Mammary microvascular endothelial cell (primary cell): ENCODE measurements around the gene LRRK1. TPM values are rescaled to one million over a fixed set of nuclear protein-coding genes. Genes with fewer than 3 reads are reported as not detected.

Experiments used
- total RNA-seq: library from RNA; depleted of rRNA; stranded (reverse); fragments of >200 nt; gene quantifications from 2 replicates; pipeline ENCODE4 v1.2.3, GENCODE V29; 2015

The LRRK1 gene, protein sequence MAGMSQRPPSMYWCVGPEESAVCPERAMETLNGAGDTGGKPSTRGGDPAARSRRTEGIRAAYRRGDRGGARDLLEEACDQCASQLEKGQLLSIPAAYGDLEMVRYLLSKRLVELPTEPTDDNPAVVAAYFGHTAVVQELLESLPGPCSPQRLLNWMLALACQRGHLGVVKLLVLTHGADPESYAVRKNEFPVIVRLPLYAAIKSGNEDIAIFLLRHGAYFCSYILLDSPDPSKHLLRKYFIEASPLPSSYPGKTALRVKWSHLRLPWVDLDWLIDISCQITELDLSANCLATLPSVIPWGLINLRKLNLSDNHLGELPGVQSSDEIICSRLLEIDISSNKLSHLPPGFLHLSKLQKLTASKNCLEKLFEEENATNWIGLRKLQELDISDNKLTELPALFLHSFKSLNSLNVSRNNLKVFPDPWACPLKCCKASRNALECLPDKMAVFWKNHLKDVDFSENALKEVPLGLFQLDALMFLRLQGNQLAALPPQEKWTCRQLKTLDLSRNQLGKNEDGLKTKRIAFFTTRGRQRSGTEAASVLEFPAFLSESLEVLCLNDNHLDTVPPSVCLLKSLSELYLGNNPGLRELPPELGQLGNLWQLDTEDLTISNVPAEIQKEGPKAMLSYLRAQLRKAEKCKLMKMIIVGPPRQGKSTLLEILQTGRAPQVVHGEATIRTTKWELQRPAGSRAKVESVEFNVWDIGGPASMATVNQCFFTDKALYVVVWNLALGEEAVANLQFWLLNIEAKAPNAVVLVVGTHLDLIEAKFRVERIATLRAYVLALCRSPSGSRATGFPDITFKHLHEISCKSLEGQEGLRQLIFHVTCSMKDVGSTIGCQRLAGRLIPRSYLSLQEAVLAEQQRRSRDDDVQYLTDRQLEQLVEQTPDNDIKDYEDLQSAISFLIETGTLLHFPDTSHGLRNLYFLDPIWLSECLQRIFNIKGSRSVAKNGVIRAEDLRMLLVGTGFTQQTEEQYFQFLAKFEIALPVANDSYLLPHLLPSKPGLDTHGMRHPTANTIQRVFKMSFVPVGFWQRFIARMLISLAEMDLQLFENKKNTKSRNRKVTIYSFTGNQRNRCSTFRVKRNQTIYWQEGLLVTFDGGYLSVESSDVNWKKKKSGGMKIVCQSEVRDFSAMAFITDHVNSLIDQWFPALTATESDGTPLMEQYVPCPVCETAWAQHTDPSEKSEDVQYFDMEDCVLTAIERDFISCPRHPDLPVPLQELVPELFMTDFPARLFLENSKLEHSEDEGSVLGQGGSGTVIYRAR (N-terminal part only)
- total RNA-seq = 9.0 and 9.6 TPM in 2 replicates

DNA sequence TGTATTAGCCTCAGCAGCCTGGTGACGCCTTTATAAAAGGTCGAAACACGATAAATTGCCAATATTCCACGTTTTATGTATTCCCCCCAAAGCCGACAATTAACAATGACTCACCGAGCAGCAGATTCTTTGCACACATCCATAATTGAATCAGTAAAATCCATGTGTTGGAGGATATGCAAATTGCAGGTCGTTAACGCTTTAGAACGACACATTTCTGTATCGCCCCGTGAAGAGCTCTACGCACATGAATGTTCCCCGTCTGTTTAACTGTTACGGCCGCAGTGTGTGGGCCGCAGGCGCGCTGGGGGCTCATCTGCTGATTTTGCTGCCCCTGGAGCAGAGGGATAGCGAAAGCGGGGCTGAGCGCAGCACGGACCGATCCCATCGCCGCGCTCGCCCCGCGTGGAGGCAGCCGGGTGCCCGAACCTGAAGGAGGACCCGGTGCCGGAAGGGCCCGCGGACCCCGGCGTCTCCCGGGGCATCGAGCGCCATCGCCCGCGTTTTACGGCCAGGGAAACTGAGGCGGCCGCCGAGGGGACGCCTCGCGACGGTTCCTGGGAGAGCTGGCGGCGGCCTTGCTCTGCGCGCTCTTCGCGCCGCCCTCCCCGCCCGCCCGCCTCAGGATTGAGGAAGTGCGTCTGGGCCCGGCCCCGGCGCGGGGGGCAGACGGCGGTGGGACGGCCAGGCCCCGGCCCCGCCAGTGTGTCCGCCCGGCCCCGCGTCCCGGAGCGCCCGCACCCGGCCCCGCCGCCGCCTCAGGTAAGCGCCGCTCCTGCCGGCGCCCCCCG is at the start of gene LRRK1:
TSS of gene LRRK1 (plus strand) at position 668 of the 791 bp plus-strand sequence. CDS start 5,276 bp downstream, outside the sequence.

GRCh38 chr15:100879464-100880138 is 39.6 kb upstream of the LRRK1 start, which contains the start of gene ALDH1A3:
TSS of gene ALDH1A3 (plus strand) at chr15:100879831. CDS start at chr15:100879908, 77 bp downstream.

Other genes starting within 250 kb of the LRRK1 start
- 39.8 and 46.6 TPM in 2 replicates for gene ALDH1A3, start 39.5 kb upstream of the LRRK1 start, total RNA-seq